Measurements from ENCODE around the gene SH3RF2. TPM values are rescaled to one million over a fixed set of nuclear protein-coding genes. Genes with fewer than 3 reads are reported as not detected.
A peak's percentile ranks its signal among the peaks of the same experiment; 100 is the strongest.
"Not testable (repeated sequence)": the region's sequence is repeated elsewhere in the genome, so short reads cannot be mapped to it uniquely, and the experiment has no call there.

Gene SH3RF2, protein sequence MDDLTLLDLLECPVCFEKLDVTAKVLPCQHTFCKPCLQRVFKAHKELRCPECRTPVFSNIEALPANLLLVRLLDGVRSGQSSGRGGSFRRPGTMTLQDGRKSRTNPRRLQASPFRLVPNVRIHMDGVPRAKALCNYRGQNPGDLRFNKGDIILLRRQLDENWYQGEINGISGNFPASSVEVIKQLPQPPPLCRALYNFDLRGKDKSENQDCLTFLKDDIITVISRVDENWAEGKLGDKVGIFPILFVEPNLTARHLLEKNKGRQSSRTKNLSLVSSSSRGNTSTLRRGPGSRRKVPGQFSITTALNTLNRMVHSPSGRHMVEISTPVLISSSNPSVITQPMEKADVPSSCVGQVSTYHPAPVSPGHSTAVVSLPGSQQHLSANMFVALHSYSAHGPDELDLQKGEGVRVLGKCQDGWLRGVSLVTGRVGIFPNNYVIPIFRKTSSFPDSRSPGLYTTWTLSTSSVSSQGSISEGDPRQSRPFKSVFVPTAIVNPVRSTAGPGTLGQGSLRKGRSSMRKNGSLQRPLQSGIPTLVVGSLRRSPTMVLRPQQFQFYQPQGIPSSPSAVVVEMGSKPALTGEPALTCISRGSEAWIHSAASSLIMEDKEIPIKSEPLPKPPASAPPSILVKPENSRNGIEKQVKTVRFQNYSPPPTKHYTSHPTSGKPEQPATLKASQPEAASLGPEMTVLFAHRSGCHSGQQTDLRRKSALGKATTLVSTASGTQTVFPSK
- total RNA-seq: 1 to 10 TPM in 3 of 4 donors, under 1 TPM in 1; 0.65 to 4.2 (median 2.1) TPM

DNA sequence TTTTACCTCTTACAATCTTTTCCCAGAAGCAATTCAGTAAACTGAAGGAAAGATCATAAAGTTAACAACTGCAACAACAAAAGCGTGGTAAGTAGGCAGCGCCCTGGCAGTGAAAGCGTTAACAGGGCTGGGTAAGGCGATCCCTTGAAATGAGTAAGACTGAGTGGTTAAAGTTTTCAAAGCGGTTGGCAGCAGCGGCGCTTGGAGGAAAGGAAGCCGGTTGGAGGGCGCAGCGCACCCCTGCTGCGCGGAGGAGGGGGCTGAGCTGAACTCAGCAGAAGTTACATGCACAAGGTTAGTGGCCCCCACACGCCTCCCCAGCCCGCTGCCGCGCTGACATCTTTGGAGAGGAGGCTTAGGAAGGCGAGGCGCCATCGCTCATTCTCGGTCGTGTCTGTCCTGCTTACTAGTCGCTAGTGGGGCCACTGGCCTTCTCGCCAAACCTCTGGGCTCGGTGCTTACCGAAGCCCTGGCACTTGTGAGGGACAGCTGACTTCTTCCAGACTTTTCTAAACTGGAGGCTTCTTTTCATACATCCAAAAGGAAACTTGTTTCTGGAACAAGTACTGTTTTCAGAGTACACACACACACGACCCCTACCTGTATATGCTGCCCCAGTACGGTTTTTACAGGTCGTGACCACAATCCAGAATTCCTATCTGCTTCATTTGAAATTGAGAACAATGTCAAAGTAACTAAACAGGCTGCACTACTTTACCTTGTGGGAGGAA is at the start of gene SH3RF2:
TSS of gene SH3RF2 (plus strand) at position 178 of the 731 bp plus-strand sequence. CDS start 1,351 bp downstream, outside the sequence.
- peak; percentile 78 for ATAC-seq (ENCODE audit: low FRiP score)
- no peak for TF ChIP-seq CTCF (IDR thresholded peaks at IDR 0.05)
- DNase-seq (ENCODE audit: low spot score): peak; percentile 26

GRCh38 chr5:145887217-145887616 is 49.2 kb upstream of the SH3RF2 start:
- TF ChIP-seq CTCF (IDR thresholded peaks at IDR 0.05): no peak
- DNase-seq (ENCODE audit: low spot score) (no peak), ATAC-seq (ENCODE audit: low FRiP score) (no peak)

DNA sequence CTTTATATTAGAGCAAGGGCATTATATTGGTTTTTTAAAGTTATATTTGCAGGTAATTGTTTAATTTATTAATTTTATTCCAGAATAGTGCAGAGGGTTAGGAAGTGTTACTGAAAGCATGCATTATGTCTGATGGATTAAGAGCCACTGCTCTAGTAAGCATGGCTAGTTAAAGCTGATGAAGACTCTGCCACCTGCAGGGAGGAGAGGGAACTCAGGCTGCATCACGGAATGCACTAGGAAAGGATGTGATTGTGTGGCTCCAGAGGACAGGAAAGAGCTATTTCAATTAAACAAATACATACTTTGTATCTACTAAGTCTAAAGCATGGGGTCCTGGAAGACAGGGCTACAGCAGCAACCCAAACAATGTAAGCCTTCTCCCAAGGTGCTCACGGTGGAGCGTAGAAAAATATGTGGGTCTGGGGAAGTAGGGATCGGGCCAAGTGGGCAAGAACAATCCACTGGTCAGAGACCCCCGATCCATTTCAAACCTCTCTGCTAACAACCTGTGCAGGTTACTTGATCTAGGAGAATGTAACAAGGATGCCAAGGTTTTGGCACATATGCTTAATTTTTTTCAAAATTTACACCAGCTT is 48.3 kb upstream of the SH3RF2 start:
- ATAC-seq (ENCODE audit: low FRiP score) (no peak), DNase-seq (ENCODE audit: low spot score) (no peak)
- TF ChIP-seq CTCF (IDR thresholded peaks at IDR 0.05): no peak

DNA sequence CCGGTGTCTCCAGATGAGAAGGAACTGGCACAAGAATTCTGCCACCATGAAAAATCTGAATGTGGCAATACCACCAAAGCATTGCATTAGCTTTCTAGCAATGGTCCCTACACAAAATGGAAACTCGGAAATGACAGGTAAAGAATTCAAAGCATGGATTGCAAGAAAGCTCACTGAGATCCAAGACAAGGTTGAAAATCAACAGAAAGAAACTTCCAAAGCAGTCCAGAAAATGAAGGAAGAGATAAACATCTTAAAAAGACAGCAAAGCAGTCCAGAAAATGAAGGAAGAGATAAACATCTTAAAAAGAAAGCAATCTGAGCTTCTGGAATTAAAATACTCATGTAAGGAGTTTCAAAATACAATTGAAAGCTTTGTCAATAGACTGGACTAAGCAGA is 46.8 kb upstream of the SH3RF2 start:
- TF ChIP-seq CTCF (IDR thresholded peaks at IDR 0.05): no peak
- no peak for ATAC-seq (ENCODE audit: low FRiP score)

GRCh38 chr5:145891378-145891777 is 45.0 kb upstream of the SH3RF2 start:
- not testable (repeated sequence) for ATAC-seq (ENCODE audit: low FRiP score); DNase-seq (ENCODE audit: low spot score)

More for the DNA sequence above, 46.8 kb upstream of the SH3RF2 start:
- DNase-seq (ENCODE audit: low spot score): no peak

- DNase-seq (ENCODE audit: low spot score) (no peak), ATAC-seq (ENCODE audit: low FRiP score) (no peak)
- no peak for TF ChIP-seq CTCF (IDR thresholded peaks at IDR 0.05)
Observed at GRCh38 chr5:145898171-145898570, 38.2 kb upstream of the SH3RF2 start.

DNA sequence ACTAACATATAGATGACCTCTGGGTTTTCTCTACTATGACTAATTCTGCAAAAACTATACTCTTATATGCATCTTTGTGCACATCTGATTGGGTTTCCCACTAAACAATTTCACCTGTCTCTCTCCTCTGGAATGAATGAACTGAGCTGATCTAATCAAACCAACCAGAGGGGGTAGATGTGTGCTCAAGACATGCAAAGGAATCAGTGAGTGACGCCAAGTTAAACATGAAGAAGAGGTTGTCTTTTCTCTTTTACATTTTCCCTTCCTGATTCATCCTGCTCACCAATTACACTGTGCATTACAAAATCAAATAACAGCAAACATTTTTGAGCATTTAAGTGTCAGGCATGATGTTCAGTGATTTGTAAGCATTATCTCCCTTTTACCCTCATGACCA is 34.0 kb upstream of the SH3RF2 start:
- no peak for TF ChIP-seq CTCF (IDR thresholded peaks at IDR 0.05)
- ATAC-seq (ENCODE audit: low FRiP score): no peak
- DNase-seq (ENCODE audit: low spot score): no peak
